Astrocyte (in vitro differentiated cells and primary cell): Measurements from ENCODE around the gene PARD3B. TPM values are rescaled to one million over a fixed set of nuclear protein-coding genes. Genes with fewer than 3 reads are reported as not detected.

Experiments
- DNase-seq: peaks from one replicate; pipeline ENCODE4 v3.0.0-alpha.2; 2010; ENCODE audit warnings: low read depth
- FAIRE-seq: peaks from 2 replicates; lab custom pipeline; 2011; peaks lifted over from hg19 to GRCh38; lab: Jason Lieb, UNC
- H2AFZ ChIP-seq: 2 replicates; pipeline ENCODE4 v1.6.0; 2012; ENCODE audit warnings: low read depth, low read length, inconsistent platforms
- H3K27ac ChIP-seq: 2 replicates; pipeline ENCODE4 v1.5.1; 2011; ENCODE audit warnings: low read depth, low read length, inconsistent platforms
- H3K27me3 ChIP-seq: 2 replicates; pipeline ENCODE4 v1.6.0; 2011; ENCODE audit warnings: low read length, inconsistent platforms; ENCODE audit not compliant: insufficient read depth
- H3K36me3 ChIP-seq: 2 replicates; pipeline ENCODE4 v1.5.1; 2011; ENCODE audit warnings: low read length, inconsistent platforms; ENCODE audit not compliant: insufficient read depth
- H3K4me1 ChIP-seq: 2 replicates; pipeline ENCODE4 v1.5.1; 2011; ENCODE audit warnings: low read length, inconsistent platforms; ENCODE audit not compliant: insufficient read depth
- H3K4me2 ChIP-seq: 2 replicates; pipeline ENCODE4 v1.6.0; 2012; ENCODE audit warnings: low read length, inconsistent platforms
- H3K4me3 ChIP-seq: 2 replicates; pipeline ENCODE4 v1.5.1; 2011; ENCODE audit warnings: low read depth, mild to moderate bottlenecking, low read length, inconsistent platforms; ENCODE audit not compliant: insufficient read depth
- H3K79me2 ChIP-seq: 2 replicates; pipeline ENCODE4 v1.6.0; 2012; ENCODE audit warnings: mild to moderate bottlenecking, low read length, inconsistent platforms; ENCODE audit not compliant: insufficient read depth
- H3K9ac ChIP-seq: 2 replicates; pipeline ENCODE4 v1.6.0; 2012; ENCODE audit warnings: mild to moderate bottlenecking, low read length, inconsistent platforms
- H3K9me3 ChIP-seq: 2 replicates; pipeline ENCODE4 v1.5.1; 2012; ENCODE audit warnings: low read depth, mild to moderate bottlenecking, low read length, inconsistent platforms; ENCODE audit not compliant: insufficient read depth
- H4K20me1 ChIP-seq: 2 replicates; pipeline ENCODE4 v1.6.0; 2012; ENCODE audit warnings: low read length, inconsistent platforms; ENCODE audit not compliant: insufficient read depth
- H3K27ac Mint-ChIP-seq: one replicate; pipeline ENCODE4 v1.8.0; 2021; ENCODE audit warnings: mild to moderate bottlenecking, mixed read lengths; ENCODE audit not compliant: unreplicated experiment
- H3K27me3 Mint-ChIP-seq: one replicate; pipeline ENCODE4 v1.8.0; 2021; ENCODE audit warnings: low read depth, mixed read lengths; ENCODE audit not compliant: unreplicated experiment
- H3K36me3 Mint-ChIP-seq: one replicate; pipeline ENCODE4 v1.8.0; 2021; ENCODE audit warnings: low read depth, mixed read lengths; ENCODE audit not compliant: unreplicated experiment
- H3K4me1 Mint-ChIP-seq: one replicate; pipeline ENCODE4 v1.8.0; 2021; ENCODE audit warnings: low read depth, mixed read lengths; ENCODE audit not compliant: unreplicated experiment
- H3K4me3 Mint-ChIP-seq: one replicate; pipeline ENCODE4 v1.8.0; 2021; ENCODE audit warnings: mild to moderate bottlenecking, moderate library complexity, mixed read lengths; ENCODE audit not compliant: unreplicated experiment
- H3K9me3 Mint-ChIP-seq: one replicate; pipeline ENCODE4 v1.8.0; 2021; ENCODE audit warnings: mild to moderate bottlenecking, mixed read lengths; ENCODE audit not compliant: unreplicated experiment
- CTCF ChIP-seq: IDR thresholded peaks from 2 replicates; pipeline ENCODE4 v1.5.1; 2011; ENCODE audit warnings: low read depth, mild to moderate bottlenecking, inconsistent platforms, low read length, moderate library complexity; ENCODE audit not compliant: insufficient read depth
- EZH2 ChIP-seq: IDR thresholded peaks from 2 replicates; pipeline ENCODE4 v1.6.1; 2012; ENCODE audit warnings: mild to moderate bottlenecking, low read length, inconsistent platforms; ENCODE audit not compliant: insufficient read depth
- total RNA-seq: library from RNA; stranded (reverse); gene quantifications from 2 replicates; pipeline ENCODE4 v1.2.1, GENCODE V29; 2021

Gene PARD3B
- total RNA-seq, 1 donor from 2014 or later: 6.5 TPM

- Mint-ChIP-seq H3K4me3 (no peak overlapping the region), H3K27me3 (no peaks in the 10 kb centered on the region), H3K4me1 (no peaks in the 10 kb centered on the region), H3K9me3 (no peaks in the 10 kb centered on the region), H3K36me3 (no peaks in the 10 kb centered on the region), H3K27ac (no peak overlapping the region)
- H3K4me2 ChIP-seq: no peak overlapping the region
- H3K79me2 ChIP-seq: no peaks in the 10 kb centered on the region
- no peak overlapping the region for H3K9ac ChIP-seq
- H3K4me3 ChIP-seq: no peak overlapping the region
- H3K4me1 ChIP-seq: no peaks in the 10 kb centered on the region
- H3K27me3 ChIP-seq: no peaks in the 10 kb centered on the region
- no peak overlapping the region for H3K27ac ChIP-seq
- no peaks in the 10 kb centered on the region for H3K9me3 ChIP-seq
- FAIRE-seq (no peak), DNase-seq (no peak)
- H2AFZ ChIP-seq: no peak overlapping the region
- H4K20me1 ChIP-seq: no peaks in the 10 kb centered on the region
- H3K36me3 ChIP-seq: no peaks in the 10 kb centered on the region
- TF ChIP-seq EZH2 (no peak), CTCF (no peak)
Observed at GRCh38 chr2:205169012-205169411, 623.7 kb downstream of the PARD3B start.

GRCh38 chr2:205169464-205169863, 624.2 kb downstream of the PARD3B start:
- no peaks in the 10 kb centered on the region for H3K4me1 Mint-ChIP-seq

More at GRCh38 chr2:205169464-205169863, 624.2 kb downstream of the PARD3B start:
- H4K20me1 ChIP-seq: no peaks in the 10 kb centered on the region
- TF ChIP-seq CTCF (no peak), EZH2 (no peak)
- H3K4me3 ChIP-seq: no peak overlapping the region
- no peaks in the 10 kb centered on the region for H3K9me3 Mint-ChIP-seq
- H3K27ac Mint-ChIP-seq: no peak overlapping the region
- H2AFZ ChIP-seq: no peak overlapping the region
- no peaks in the 10 kb centered on the region for H3K27me3 Mint-ChIP-seq
- H3K36me3 ChIP-seq: no peaks in the 10 kb centered on the region
- no peaks in the 10 kb centered on the region for H3K79me2 ChIP-seq
- FAIRE-seq (no peak), DNase-seq (no peak)
- no peak overlapping the region for H3K27ac ChIP-seq
- H3K4me3 Mint-ChIP-seq: no peak overlapping the region
- no peak overlapping the region for H3K4me2 ChIP-seq
- H3K9me3 ChIP-seq: no peaks in the 10 kb centered on the region
- no peaks in the 10 kb centered on the region for H3K4me1 ChIP-seq
- H3K9ac ChIP-seq: no peak overlapping the region
- no peaks in the 10 kb centered on the region for H3K27me3 ChIP-seq
- H3K36me3 Mint-ChIP-seq: no peaks in the 10 kb centered on the region
